NCI-H1417 treated with DMSO at 0.1 percent for 48 hours (cell line): ENCODE results near the gene CAD.

ENCODE experiments used
- DNase-seq: peaks from one replicate; lab custom pipeline; 2025; lab: John Stamatoyannopoulos, UW

The CAD gene

DNA sequence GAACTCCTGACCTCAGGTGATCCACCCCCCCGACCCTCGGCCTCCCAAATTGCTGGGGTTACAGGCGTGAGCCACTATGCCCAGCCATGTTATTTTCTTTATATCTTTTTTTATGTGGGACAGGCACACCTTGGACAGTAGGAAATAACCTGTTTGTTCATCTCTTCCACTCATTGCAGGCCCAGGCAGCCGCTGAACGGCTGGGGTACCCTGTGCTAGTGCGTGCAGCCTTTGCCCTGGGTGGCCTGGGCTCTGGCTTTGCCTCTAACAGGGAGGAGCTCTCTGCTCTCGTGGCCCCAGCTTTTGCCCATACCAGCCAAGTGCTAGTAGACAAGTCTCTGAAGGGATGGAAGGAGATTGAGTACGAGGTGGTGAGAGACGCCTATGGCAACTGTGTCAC, 8.4 kb downstream of the CAD start:
- no peak for DNase-seq

DNA sequence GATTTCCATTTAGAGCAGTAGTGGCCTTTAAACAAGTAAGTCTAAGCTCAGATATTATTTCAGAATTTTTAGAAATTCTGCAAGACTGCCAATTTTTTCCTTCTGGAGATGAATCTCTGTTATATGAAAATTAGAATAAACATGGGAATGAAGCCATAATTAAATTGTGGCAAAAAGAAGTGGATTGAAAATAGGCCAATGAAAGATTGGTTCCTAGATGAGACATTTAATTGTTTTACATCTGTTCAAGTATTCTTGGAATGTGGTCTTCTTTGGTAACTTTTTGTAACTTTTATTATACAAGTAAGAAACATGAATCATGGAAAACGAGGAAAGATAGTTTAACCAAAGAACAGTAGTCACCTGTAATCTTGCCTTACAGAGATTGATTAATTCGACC, 10.3 kb downstream of the CAD start:
- no peak for DNase-seq

DNA sequence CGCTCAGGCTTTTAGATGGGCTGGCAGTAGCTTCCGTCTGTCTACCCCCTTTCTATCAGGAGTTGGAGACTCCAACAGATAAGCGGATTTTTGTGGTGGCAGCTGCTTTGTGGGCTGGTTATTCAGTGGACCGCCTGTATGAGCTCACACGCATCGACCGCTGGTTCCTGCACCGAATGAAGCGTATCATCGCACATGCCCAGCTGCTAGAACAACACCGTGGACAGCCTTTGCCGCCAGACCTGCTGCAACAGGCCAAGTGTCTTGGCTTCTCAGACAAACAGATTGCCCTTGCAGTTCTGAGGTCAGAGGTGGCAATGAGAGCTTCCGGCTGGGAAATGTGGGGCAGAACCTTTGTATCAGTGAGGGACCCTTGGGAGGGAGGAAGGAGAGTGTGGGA, 14.8 kb downstream of the CAD start:
- DNase-seq = no peak

DNA sequence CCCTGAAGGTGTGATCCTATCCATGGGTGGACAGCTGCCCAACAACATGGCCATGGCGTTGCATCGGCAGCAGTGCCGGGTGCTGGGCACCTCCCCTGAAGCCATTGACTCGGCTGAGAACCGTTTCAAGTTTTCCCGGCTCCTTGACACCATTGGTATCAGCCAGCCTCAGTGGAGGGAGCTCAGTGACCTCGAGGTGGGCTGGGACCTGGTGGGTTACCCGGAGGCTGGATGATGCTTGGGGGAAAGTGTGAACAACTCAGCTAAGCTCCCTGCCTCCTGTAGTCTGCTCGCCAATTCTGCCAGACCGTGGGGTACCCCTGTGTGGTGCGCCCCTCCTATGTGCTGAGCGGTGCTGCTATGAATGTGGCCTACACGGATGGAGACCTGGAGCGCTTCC, 16.2 kb downstream of the CAD start:
- DNase-seq = no peak

DNA sequence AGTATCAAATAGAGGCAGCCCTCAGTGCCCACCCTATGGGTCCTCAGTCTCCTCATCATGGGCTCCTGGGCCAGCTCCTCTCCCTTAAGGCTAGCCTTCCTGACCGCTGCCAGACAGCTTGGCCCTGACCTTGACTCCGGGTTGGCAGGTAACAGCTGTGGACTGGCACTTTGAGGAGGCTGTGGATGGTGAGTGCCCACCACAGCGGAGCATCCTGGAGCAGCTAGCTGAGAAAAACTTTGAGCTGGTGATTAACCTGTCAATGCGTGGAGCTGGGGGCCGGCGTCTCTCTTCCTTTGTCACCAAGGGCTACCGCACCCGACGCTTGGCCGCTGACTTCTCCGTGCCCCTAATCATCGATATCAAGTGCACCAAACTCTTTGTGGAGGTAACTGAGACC, 19.0 kb downstream of the CAD start:
- DNase-seq = no peak

DNA sequence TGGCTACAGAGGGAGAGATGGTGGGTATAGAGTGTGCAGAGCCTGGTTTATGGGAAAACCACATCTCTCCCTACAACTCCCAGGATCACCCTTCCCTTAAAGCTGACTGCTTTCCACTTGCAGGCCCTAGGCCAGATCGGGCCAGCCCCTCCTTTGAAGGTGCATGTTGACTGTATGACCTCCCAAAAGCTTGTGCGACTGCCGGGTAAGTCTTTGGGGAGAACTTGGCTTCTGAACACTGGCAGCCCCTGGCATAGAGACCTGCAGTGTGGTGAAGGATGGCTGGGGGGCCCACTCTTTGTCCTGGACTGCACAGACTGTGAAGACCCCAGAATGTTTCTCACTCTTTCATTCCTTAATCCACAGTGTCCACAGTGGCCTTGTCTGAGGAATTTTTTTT, 19.5 kb downstream of the CAD start:
- no peak for DNase-seq

DNA sequence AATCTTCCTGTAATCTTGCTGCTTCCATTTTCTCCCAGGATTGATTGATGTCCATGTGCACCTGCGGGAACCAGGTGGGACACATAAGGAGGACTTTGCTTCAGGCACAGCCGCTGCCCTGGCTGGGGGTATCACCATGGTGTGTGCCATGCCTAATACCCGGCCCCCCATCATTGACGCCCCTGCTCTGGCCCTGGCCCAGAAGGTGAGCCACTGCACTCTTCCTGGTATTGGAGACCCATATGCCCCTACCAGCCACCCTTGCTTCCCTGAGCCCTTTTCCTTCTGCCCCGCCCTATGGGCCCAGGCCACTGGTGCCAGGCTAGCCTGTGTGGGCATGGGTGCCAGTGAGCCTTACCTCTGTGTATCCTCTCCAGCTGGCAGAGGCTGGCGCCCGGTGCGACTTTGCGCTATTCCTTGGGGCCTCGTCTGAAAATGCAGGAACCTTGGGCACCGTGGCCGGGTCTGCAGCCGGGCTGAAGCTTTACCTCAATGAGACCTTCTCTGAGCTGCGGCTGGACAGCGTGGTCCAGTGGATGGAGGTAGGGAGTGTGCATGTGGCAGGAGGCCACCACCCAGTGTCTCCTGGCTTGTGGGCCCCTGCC, 20.3 kb downstream of the CAD start:
- no peak for DNase-seq

DNA sequence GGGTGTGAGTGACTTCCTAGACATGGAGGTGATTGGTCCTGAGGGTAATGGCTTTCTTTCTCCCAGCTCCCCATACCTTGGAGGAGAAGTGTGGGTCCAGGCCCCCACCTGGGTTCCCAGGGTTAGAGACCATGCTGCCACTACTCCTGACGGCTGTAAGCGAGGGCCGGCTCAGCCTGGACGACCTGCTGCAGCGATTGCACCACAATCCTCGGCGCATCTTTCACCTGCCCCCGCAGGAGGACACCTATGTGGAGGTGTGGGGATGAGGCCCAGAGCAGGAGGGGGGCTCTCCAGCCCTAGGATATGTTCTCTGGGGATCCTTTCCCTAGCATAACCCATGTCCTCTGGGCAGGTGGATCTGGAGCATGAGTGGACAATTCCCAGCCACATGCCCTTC, 21.8 kb downstream of the CAD start:
- DNase-seq = no peak

DNA sequence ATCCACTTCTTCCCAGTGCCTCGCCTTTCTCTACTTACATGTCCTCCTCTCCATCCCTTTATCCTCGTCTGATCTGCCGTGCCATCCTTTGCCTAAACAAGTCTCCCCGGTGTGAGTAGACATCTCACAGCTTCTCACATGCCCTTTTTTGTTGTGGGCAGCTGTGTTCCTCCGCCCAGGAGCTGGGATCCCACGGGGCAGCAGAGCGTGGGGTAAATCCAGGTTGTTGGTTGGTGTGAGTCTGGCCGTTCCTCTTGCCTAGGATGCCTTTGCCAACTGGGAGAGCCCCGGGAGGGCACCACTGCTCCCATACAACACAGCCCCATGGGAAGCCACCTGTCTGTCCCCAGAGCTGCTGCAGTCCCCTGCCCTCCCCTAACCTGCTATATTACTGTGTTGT, 23.2 kb downstream of the CAD start:
- no peak for DNase-seq

DNA sequence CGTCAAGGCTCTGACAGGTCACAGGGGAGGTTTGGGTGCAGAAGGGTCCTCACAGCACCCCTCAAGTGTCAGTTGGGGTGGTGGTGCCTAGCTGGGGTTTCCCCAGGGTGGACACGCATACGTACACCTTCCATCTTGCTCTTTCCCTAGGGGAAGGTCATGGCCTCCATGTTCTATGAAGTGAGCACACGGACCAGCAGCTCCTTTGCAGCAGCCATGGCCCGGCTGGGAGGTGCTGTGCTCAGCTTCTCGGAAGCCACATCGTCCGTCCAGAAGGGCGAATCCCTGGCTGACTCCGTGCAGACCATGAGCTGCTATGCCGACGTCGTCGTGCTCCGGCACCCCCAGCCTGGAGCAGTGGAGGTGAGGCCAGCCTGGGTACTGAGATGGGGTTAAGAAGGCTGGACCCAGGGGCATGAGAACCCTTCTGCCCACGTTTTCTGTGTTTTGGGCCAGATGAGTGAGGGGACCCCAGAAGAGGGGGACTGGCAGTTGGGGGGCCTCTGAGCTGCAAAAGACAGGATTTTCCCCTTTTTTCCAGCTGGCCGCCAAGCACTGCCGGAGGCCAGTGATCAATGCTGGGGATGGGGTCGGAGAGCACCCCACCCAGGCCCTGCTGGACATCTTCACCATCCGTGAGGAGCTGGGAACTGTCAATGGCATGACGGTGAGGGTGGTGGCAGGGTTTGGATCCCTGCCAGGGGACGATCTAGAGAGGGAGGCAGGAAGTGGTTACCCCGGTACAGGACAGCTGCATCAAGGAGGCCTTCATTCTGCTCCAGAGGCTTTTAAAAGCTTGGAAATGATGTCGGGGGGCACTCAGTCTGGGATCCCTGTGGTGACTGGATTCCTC, 24.8 kb downstream of the CAD start:
- DNase-seq = no peak

DNA sequence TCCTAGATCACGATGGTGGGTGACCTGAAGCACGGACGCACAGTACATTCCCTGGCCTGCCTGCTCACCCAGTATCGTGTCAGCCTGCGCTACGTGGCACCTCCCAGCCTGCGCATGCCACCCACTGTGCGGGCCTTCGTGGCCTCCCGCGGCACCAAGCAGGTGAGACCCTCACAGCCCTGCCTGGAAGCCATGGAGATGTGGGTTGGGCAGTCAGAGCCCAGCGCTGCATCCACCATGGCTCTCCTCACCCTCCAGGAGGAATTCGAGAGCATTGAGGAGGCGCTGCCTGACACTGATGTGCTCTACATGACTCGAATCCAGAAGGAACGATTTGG, 25.4 kb downstream of the CAD start:
- no peak for DNase-seq

DNA sequence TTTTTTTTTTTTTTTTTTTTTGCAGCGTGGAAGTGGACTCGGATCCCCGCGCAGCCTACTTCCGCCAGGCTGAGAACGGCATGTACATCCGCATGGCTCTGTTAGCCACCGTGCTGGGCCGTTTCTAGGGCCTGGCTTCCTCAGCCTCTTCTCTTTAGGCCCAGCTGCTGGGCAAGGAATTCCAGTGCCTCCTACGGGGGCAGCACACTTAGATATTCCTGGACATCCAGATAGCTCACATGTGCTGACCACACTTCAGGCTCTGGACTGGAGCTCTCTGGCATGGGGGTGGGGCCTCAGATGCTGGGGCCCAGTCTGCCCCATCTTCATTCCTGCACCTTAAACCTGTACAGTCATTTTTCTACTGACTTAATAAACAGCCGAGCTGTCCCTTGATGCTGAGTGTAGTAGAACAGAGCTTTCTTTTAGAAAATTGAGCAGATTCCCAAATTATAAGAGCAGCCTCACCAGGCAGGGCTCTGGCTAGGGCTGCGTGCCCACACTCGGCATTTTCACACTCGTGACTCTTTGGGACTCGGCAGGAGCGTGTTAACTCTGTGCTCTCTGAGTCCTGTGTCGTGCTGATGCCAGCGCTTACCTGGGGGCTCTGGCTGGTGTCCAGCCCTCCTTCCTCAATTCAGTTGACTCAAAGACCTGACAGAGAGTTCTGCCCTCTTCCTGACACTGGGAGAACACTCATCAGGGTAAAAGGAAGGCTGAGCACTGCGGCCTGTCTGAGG, 26.4 kb downstream of the CAD start:
- no peak for DNase-seq

DNA sequence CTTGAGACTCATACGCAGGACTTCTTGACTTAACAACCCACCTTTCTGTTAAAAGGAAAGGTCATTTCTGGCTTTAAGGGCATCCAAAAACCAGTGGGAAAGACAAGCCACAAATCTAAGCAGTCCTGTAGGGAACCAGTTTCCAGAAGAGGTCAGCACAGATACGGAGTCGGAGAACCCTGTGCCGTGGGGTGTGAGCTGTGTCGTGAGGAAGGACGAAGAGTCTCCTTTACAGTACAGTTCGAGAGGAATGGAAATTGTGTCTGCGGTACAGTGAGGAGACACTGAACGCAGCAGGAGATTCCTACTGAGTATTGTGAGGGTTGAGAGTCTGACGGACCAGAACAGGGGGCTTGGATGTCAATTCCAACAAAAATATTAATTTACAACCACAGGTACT, 27.9 kb downstream of the CAD start:
- DNase-seq = no peak

DNA sequence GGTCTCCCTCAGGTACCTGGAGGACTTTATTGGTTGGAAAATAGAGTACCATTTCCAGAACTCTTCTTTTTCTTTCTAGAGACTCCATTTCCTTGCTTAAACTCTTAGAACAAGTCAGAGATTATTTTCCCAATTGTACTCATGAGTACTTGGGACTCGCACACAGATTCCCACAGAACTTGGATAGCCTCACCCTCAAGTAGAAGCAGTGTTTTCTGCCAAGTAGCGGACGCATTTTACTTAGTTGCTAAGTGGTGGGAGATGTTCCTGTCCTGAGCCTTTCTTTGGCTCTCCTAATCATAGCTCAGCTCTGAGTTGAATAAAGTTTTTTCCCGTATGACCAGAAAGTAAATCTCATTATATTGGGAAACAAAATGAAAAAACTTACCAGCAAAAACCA, 28.5 kb downstream of the CAD start:
- no peak for DNase-seq

DNA sequence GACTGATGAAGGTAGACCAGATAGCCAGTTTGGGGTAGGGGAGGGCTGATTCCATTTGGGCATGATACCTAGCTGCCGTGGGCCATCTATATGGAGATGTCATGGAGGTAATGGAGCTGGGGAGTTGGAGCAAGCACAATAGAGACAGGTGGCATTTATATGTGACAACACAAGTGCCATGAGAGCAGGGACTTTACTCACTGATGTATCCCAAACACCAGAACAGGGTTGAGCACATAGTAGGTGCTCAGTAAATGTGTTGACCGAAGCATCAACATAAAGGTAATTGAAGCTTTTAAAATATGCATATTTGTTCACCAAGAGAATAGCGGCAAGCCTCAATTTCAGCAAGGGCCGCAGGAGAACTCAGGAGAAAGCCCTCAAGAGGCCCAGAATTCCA, 30.7 kb downstream of the CAD start:
- no peak for DNase-seq

DNA sequence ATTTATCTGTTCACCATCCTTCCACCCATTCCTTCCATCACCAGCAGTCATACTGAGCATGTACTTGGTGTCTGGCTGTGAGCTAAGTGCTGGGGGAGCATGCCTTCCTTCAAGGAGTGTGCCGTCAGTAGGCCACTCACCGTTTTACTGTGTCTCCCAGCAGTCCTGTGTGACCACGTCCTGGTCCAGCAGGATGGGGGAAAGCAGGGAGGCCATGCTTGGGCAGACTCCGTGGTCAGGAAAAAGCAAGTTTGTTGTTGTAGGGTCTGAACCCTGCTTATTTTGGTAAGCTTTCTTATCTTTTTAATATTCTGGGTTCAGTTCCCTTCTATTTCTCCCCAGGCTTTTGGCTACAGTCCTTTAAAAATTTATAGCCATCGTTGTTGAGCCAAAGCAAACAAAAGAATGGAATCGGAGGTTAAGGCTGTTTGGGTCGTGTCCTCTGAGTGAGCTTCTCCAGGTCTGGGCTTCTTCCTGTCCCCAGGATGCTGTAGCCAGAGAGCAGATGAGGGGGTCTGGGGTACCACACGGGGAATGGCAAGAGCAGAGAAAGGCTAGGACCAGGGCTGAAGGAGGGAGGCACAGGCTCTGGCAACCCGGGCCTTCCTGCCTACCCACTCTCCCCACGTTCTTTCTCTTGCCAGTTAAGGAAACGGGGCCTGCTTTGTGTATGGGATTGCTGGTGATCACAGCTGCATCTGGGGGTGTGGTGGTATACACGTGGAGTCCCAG, 32.2 kb downstream of the CAD start:
- no peak for DNase-seq

DNA sequence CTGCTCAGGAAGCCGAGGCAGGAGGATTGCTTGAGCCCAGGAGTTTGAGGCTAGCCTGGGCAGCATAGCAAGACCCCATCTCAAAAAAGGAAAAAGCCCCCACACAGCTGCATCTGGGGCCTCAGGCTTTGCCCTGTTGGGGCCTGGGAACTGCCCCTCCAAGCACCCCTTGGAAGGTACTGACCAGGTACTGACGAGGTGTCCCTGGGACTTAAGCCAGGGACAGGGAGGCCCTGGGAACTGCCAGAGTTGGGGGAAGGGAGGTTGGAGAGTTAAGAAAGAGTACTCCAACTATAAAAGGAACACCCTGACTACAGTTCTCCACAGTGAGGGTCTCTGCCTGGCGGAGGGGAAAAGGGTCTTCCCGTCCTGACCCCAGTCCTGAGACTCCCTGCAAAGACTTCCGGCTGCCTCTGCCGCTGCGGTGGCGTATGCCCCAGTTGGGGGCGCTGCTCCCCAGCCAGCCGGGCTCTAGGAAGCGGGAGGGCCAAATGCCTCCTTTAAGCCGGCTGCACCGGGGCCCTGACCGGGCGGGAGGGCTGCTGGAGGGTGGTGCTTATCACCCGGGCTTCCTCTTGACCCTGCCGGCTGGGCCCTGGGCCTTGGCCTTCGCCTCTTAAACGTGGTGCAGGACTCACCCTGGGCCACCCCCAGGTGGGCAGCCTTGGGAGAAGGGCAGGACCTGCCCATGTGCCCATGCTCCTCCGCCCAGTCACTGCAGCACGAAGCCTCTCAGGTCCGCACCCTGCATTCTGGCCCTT, 32.9 kb downstream of the CAD start:
- DNase-seq = no peak

DNA sequence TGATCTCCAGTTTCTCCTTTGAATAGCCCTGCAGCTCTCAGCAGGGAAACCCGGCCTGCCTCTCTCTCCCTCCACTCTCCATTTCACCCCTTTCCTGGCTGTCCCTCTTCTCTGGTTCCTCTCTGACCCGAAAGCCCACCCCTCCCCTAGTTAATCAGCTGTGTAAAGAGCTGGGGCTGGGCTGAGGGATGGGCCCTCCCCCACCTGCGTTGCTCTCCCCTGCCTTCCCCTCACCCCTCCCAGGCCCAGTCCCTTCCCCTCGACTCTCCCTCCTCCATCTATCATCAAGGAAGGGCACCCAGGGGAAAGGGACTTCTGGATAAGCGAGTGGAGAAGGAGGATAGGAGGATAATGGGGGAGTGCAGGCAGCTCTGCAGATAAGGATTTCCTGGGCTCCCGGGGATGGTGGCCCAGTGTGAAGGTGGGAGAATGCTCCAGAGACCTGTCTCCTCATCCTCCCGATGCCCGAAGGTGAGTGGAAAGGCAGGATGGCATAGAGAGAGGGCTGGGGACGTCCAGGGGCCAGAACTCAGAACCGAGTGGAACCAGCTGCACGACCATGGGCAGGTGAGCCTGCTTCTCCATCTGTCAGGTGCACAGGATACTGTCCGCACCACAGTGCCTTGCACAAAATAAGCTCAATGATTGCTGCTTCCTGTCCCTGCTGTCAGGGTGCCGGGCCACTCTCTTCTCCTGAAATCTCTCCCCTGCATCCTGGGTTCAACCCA, 33.6 kb downstream of the CAD start:
- no peak for DNase-seq

DNA sequence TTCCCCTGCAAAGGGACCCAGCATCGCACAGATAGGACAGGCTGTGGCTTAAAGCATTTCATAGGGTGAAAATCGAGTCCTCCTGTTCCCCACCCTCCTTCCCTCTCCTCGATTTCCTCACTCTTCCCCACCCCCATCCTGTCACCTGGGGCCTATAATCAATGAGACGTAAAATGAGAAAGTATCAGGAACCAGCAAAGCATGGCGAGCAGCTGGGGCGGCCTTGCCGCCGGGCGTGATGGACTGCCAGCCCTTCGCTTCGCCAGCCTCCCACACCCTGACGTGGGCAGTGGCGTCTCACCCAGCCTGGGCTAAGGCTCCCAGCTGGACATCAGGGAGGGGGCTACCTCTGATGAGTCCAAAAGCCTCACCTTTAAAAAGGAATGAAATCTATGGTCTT, 34.6 kb downstream of the CAD start:
- DNase-seq = no peak

DNA sequence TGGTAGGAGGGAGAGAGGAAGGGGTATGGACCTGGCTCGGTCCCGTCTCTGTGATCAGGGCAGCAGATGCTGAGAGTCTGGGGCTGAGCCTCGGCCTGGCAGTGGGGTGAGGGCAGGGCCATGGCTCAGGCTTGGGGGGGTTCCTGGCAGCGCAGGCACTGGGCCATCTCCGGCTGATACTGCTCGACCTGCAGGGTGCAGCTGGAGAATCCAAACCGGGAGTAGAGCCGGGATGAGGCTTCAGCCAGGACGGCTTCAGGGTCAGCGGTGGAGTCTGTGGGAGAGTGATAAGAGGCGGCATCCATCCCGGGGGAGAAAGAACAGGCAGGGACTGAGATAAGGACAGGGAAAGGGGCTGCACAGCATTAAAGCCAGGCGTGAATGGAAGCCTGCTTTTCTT, 38.0 kb downstream of the CAD start:
- no peak for DNase-seq

DNA sequence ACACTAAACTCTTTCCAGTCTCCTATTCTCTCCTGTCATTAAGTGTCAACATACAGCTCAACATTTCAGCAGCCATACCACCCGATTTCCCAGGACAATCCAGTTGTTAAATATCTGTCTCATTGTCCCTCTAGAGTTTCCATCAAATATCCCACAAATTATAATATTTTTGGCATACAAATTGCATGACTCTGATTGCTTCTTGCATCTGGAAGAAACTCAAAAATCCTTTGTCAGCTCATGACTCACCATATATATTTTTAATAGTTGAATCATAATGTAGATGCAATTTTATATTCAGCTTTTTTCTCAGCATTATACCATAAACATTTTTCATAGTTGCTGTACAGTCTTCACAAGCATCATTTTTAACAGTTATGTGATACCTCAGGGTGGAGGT, 38.5 kb downstream of the CAD start:
- no peak for DNase-seq
